H1 (cell line): Measurements from ENCODE around the gene SCN7A. TPM values are rescaled to one million over a fixed set of nuclear protein-coding genes. Genes with fewer than 3 reads are reported as not detected.

ENCODE experiments used
- CTCF ChIA-PET: fragments of 300-600 bp; sonication (Branson Sonifier 250); formaldehyde crosslinking; loops from one replicate; lab custom pipeline; 2021; ENCODE audit not compliant: partially characterized antibody; lab: Charles Lee
- POLR2A ChIA-PET: fragments of 300-600 bp; sonication (Branson Sonifier 250); formaldehyde crosslinking; loops from one replicate; lab custom pipeline; 2021; ENCODE audit warnings: inconsistent platforms; ENCODE audit not compliant: partially characterized antibody; lab: Charles Lee
- DNase-seq, 2 experiments: peaks; one replicate each; pipeline versions ENCODE4 v3.0.0 to v3.0.0-alpha.2; 2010 to 2022; ENCODE audit warnings: low spot score in 2 of 2, low read depth in 1 of 2, mixed read lengths in 1 of 2
- FAIRE-seq: peaks from 2 replicates; lab custom pipeline; 2011; peaks lifted over from hg19 to GRCh38; lab: Jason Lieb, UNC
- H2AFZ ChIP-seq: 2 replicates; pipeline ENCODE4 v1.8.1; 2012; ENCODE audit warnings: low read length, inconsistent platforms
- H2AK5ac ChIP-seq: 2 replicates; pipeline ENCODE4 v1.6.1; 2013; ENCODE audit warnings: low read depth, low read length
- H2BK120ac ChIP-seq: replicated peaks from 2 replicates; pipeline ENCODE3; 2013; ENCODE audit warnings: low read depth, low read length, inconsistent platforms
- H2BK12ac ChIP-seq: 2 replicates; pipeline ENCODE4 v1.6.1; 2013; ENCODE audit warnings: low read depth, low read length
- H2BK15ac ChIP-seq: 2 replicates; pipeline ENCODE4 v1.6.1; 2013; ENCODE audit warnings: low read length
- H2BK20ac ChIP-seq: 2 replicates; pipeline ENCODE4 v1.6.1; 2013; ENCODE audit warnings: low read length
- H2BK5ac ChIP-seq: 2 replicates; pipeline ENCODE4 v1.6.1; 2013; ENCODE audit warnings: low read depth, low read length
- H3K14ac ChIP-seq: 2 replicates; pipeline ENCODE4 v1.6.1; 2013; ENCODE audit warnings: inconsistent platforms; ENCODE audit not compliant: insufficient read length
- H3K18ac ChIP-seq: 2 replicates; pipeline ENCODE4 v1.6.1; 2013; ENCODE audit warnings: low read length; ENCODE audit errors: extremely low read depth
- H3K23ac ChIP-seq: 2 replicates; pipeline ENCODE4 v1.6.1; 2013; ENCODE audit warnings: inconsistent platforms; ENCODE audit not compliant: insufficient read length
- H3K23me2 ChIP-seq: 2 replicates; pipeline ENCODE4 v1.6.1; 2013; ENCODE audit warnings: low read depth, low read length
- H3K27ac ChIP-seq: 2 replicates; pipeline ENCODE4 v1.6.1; 2011; ENCODE audit warnings: low read depth, low read length, inconsistent platforms
- H3K27me3 ChIP-seq, 4 experiments: replicated peaks in 1 of 4; 1 replicate in 1 of 4; 2 replicates in 3 of 4; pipeline versions ENCODE4 v1.6.1 to v1.8.1; 2011 to 2013; ENCODE audit warnings: low read length in 3 of 4, mild to moderate bottlenecking in 3 of 4, inconsistent platforms in 2 of 4, mixed read lengths in 2 of 4, moderate library complexity in 1 of 4; ENCODE audit not compliant: control insufficient read depth in 3 of 4, insufficient read depth in 3 of 4; ENCODE audit errors: extremely low read depth in 1 of 4
- H3K36me3 ChIP-seq, 4 experiments: 2 replicates each; pipeline versions ENCODE4 v1.6.1 to v1.8.1; 2011 to 2013; ENCODE audit warnings: mild to moderate bottlenecking in 4 of 4, low read length in 3 of 4, moderate library complexity in 2 of 4, control low read depth in 1 of 4, inconsistent platforms in 1 of 4; ENCODE audit not compliant: insufficient read depth in 4 of 4, control insufficient read depth in 2 of 4
- H3K4ac ChIP-seq: replicated peaks from 2 replicates; pipeline ENCODE3; 2013; ENCODE audit warnings: low read length, low read depth, mixed read lengths, inconsistent platforms; ENCODE audit not compliant: insufficient read length
- H3K4me1 ChIP-seq, 4 experiments: replicated peaks in 1 of 4; 1 replicate in 1 of 4; 2 replicates in 3 of 4; pipeline versions ENCODE4 v1.6.1 to v1.8.1; 2011 to 2013; ENCODE audit warnings: low read length in 3 of 4, inconsistent platforms in 2 of 4, mixed read lengths in 1 of 4; ENCODE audit not compliant: insufficient read depth in 4 of 4, control insufficient read depth in 3 of 4
- H3K4me2 ChIP-seq, 2 experiments: 2 replicates each; pipeline versions ENCODE4 v1.6.1 to v1.8.1; 2011 to 2013; ENCODE audit warnings: low read depth in 2 of 2, low read length in 2 of 2, control low read depth in 1 of 2, inconsistent platforms in 1 of 2, mild to moderate bottlenecking in 1 of 2; ENCODE audit not compliant: insufficient read depth in 1 of 2
- H3K4me3 ChIP-seq, 4 experiments: fragments of 200-600, 300-600 bp in 1 of 4; sonication (generic), shearing (Covaris generic), sonication (Bioruptor Twin) in 1 of 4; 2 replicates each; pipeline versions ENCODE4 v1.5.1 to v1.8.1; 2011 to 2016; ENCODE audit warnings: low read length in 4 of 4, low read depth in 3 of 4, control low read depth in 2 of 4, inconsistent platforms in 2 of 4, mild to moderate bottlenecking in 2 of 4, mixed read lengths in 1 of 4, moderate library complexity in 1 of 4; ENCODE audit not compliant: insufficient read depth in 2 of 4; ENCODE audit errors: extremely low read depth in 1 of 4
- H3K56ac ChIP-seq: replicated peaks from 2 replicates; pipeline ENCODE3; 2013; ENCODE audit warnings: low read depth, mild to moderate bottlenecking, mixed read lengths, low read length, inconsistent platforms; ENCODE audit not compliant: insufficient read length
- H3K79me1 ChIP-seq: 2 replicates; pipeline ENCODE4 v1.6.1; 2013; ENCODE audit warnings: low read depth, low read length, control low read depth
- H3K79me2 ChIP-seq, 2 experiments: 2 replicates each; pipeline versions ENCODE4 v1.6.1 to v1.8.1; 2012 to 2013; ENCODE audit warnings: low read length in 2 of 2, mild to moderate bottlenecking in 2 of 2, inconsistent platforms in 1 of 2; ENCODE audit not compliant: insufficient read depth in 2 of 2, control insufficient read depth in 1 of 2
- H3K9ac ChIP-seq, 4 experiments: replicated peaks in 1 of 4; 1 replicate in 1 of 4; 2 replicates in 3 of 4; pipeline versions ENCODE4 v1.6.1 to v1.8.1; 2011 to 2013; ENCODE audit warnings: low read depth in 3 of 4, low read length in 3 of 4, control low read depth in 2 of 4, mild to moderate bottlenecking in 2 of 4, moderate library complexity in 2 of 4, inconsistent platforms in 1 of 4; ENCODE audit errors: extremely low read depth in 1 of 4
- H3K9me3 ChIP-seq, 2 experiments: 2 replicates each; pipeline versions ENCODE4 v1.6.1 to v1.8.1; 2012 to 2013; ENCODE audit warnings: mild to moderate bottlenecking in 2 of 2, moderate library complexity in 2 of 2, control low read depth in 1 of 2, inconsistent platforms in 1 of 2, low read depth in 1 of 2, low read length in 1 of 2, mixed read lengths in 1 of 2; ENCODE audit not compliant: insufficient read depth in 2 of 2
- H4K20me1 ChIP-seq, 2 experiments: replicated peaks in 1 of 2; 2 replicates each; pipeline versions ENCODE3 to v1.8.1; 2011 to 2013; ENCODE audit warnings: inconsistent platforms in 2 of 2, low read length in 2 of 2, mild to moderate bottlenecking in 1 of 2; ENCODE audit not compliant: insufficient read depth in 2 of 2, control insufficient read depth in 1 of 2
- H4K5ac ChIP-seq: 2 replicates; pipeline ENCODE4 v1.6.1; 2013; ENCODE audit warnings: low read length, low read depth, mixed read lengths, inconsistent platforms; ENCODE audit not compliant: insufficient read length
- H4K8ac ChIP-seq: 2 replicates; pipeline ENCODE4 v1.8.0; 2013; ENCODE audit warnings: mild to moderate bottlenecking, moderate library complexity, low read length, inconsistent platforms; ENCODE audit not compliant: insufficient read depth; ENCODE audit errors: extremely low read depth
- H4K91ac ChIP-seq: replicated peaks from 2 replicates; pipeline ENCODE3; 2013; ENCODE audit warnings: low read length, mixed read lengths, inconsistent platforms; ENCODE audit not compliant: insufficient read length
- EP300 ChIP-seq, 2 experiments: IDR thresholded peaks; 1 replicate in 1 of 2; 2 replicates in 1 of 2; pipeline ENCODE4 v1.6.1; 2011 to 2012; ENCODE audit warnings: low read depth in 2 of 2, low read length in 2 of 2, mild to moderate bottlenecking in 2 of 2, borderline replicate concordance in 1 of 2, inconsistent platforms in 1 of 2, moderate library complexity in 1 of 2
- KDM5A ChIP-seq: fragments of 200-600 bp; IDR thresholded peaks from 2 replicates; pipeline ENCODE4 v1.7.1; 2012; ENCODE audit warnings: mild to moderate bottlenecking, low read length, inconsistent platforms, mixed read lengths
- RAD21 ChIP-seq, 2 experiments: IDR thresholded peaks in 1 of 2; conservative IDR thresholded peaks in 1 of 2; 2 replicates each; pipeline ENCODE4 v1.6.1; 2011; ENCODE audit warnings: low read depth in 2 of 2, low read length in 2 of 2, improper control_type of control experiment in 1 of 2, inconsistent platforms in 1 of 2, mild to moderate bottlenecking in 1 of 2, moderate library complexity in 1 of 2
- SRF ChIP-seq: IDR thresholded peaks from 2 replicates; pipeline ENCODE4 v1.6.1; 2011; ENCODE audit warnings: mild to moderate bottlenecking, low read depth, low read length, moderate library complexity
- SUZ12 ChIP-seq: fragments of 200-600 bp; sonication (generic); IDR thresholded peaks from 2 replicates; pipeline ENCODE4 v1.6.1; 2012; ENCODE audit warnings: mild to moderate bottlenecking, inconsistent platforms, low read length, moderate library complexity, mixed read lengths
- ZNF274 ChIP-seq: IDR thresholded peaks from 2 replicates; pipeline ENCODE4 v1.7.0; 2012; ENCODE audit warnings: low read length, borderline replicate concordance; ENCODE audit errors: extremely low read depth
- WGBS, 2 experiments: shearing (Covaris generic) in 1 of 2; methylation state at CpG; one replicate each; pipeline versions ENCODE4 v1.1.6 to v1.1.7; 2013 to 2015; ENCODE audit warnings: low lambda C conversion rate in 2 of 2, mixed read lengths in 2 of 2, inconsistent platforms in 1 of 2, low coverage in 1 of 2, missing lambda C conversion rate in 1 of 2; ENCODE audit not compliant: insufficient replicate concordance in 2 of 2, insufficient coverage in 1 of 2, insufficient read length in 1 of 2; ENCODE audit errors: extremely low coverage in 1 of 2, missing lambda C conversion rate in 1 of 2; 5-methylcytosine and 5-hydroxymethylcytosine counted together
- polyA plus RNA-seq, 7 experiments: library from polyadenylated mRNA; depleted of rRNA in 3 of 7; stranded (reverse) in 5 of 7; unstranded in 2 of 7; fragments of >200 nt in 5 of 7; fragments of 200-250 nt in 2 of 7; gene quantifications; 1 replicate in 5 of 7; 2 replicates in 1 of 7; 4 replicates in 1 of 7; pipeline versions ENCODE4 v1.2.1 to v1.2.3, GENCODE V29; 2011 to 2013; ENCODE audit warnings: missing spikeins in 2 of 7, mixed read lengths in 2 of 7
- total RNA-seq: library from RNA; stranded (reverse); fragmentation: NEBNext Ultra II Directional; extraction: Animal tissue kit (Norgen Biotek cat#: 25700); gene quantifications from 2 replicates; pipeline ENCODE4 v1.2.1, GENCODE V29; 2021

Gene SCN7A
- total and polyA plus RNA-seq, 2 of the 8 experiments (the other 6 are each of a cell fraction or from before 2014, with no cell fraction given) = 0.09 to 0.19 TPM

DNA sequence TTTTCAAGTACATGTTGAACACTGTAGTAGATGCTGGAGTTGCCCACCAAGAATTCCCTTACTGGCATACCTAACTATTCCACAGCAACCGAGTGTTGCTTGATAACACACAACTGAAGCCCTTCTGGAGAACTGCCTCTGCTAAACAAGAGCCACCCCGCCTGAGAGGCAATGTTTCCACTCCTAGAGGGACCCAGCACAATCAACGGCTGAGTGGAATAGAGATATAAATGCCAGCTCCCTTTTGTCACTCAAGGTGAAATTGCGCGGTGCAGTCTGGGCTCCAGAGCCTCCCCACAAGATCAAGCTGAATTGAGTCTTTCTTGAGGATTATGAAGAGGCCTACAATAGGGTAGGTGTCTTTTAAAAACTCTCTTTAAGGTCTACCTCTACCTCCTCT, 69.2 kb downstream of the SCN7A start:
- Histone ChIP-seq H3K79me1 (no peaks in the 10 kb centered on the region), H3K4me2 (no peak overlapping the region)

More for the DNA sequence above, 69.2 kb downstream of the SCN7A start:
- Histone ChIP-seq H4K8ac (no peak overlapping the region), H2BK20ac (no peak overlapping the region), H3K23me2 (no peaks in the 10 kb centered on the region), H4K5ac (no peak overlapping the region), H3K4me1 (no peaks in the 10 kb centered on the region), H4K20me1 (no peaks in the 10 kb centered on the region), H2BK15ac (no peak overlapping the region), H3K9me3 (no peaks in the 10 kb centered on the region), H2BK12ac (no peak overlapping the region), H2BK5ac (no peak overlapping the region), H2AFZ (peak overlapping the region; percentile 75; the same call in 1 of the 2 replicates), H3K18ac (no peak overlapping the region), H3K23ac (no peak overlapping the region), H3K27ac (no peak overlapping the region), H3K56ac (no peak overlapping the region), H2BK120ac (no peak overlapping the region), H3K9ac (no peak overlapping the region), H4K91ac (no peak overlapping the region), H3K27me3 (no peaks in the 10 kb centered on the region), H3K36me3 (no peaks in the 10 kb centered on the region), H3K14ac (no peak overlapping the region), H2AK5ac (no peak overlapping the region), H3K79me2 (no peaks in the 10 kb centered on the region), H3K4me3 (no peak overlapping the region), H3K4ac (no peak overlapping the region)
- POLR2A ChIA-PET = interaction anchor here (1.2 kb wide), 1 partner anchor 15 kb away, joined by 3 read pairs; no protein-coding TSS in a partner anchor
- CTCF ChIA-PET = interaction anchor here (0.9 to 1.5 kb wide), 3 partner anchors 29 to 368 kb away, joined by 3 read pairs; no protein-coding TSS in a partner anchor
- DNase-seq (no peak), FAIRE-seq (no peak)
- no peak for TF ChIP-seq SRF
- TF ChIP-seq SUZ12 = no peak
- TF ChIP-seq EP300 (IDR thresholded peaks at IDR 0.05; ENCODE audit: borderline replicate concordance in 1 of 2, low read depth in 2 of 2, low read length in 2 of 2) = no peak
- TF ChIP-seq KDM5A = no peak
- TF ChIP-seq RAD21 (IDR thresholded peaks at IDR 0.05 in 1 of 2, conservative IDR thresholded peaks at IDR 0.05 in 1 of 2; ENCODE audit: low read depth in 2 of 2, low read length in 2 of 2) = no peak
- no peak for TF ChIP-seq ZNF274
- 83% methylated on average over 5 of the region's 5 CpGs; no CpG with 5 or more reads in 1 of the 2 experiments for WGBS, 2 experiments
